Mesodermal cell (in vitro differentiated cells): ENCODE data around the gene CD70.
"Not testable (repeated sequence)": the region's sequence is repeated elsewhere in the genome, so short reads cannot be mapped to it uniquely, and the experiment has no call there.

Experiments
- H3K27ac ChIP-seq: 2 replicates; pipeline ENCODE4 v1.7.0; 2013; ENCODE audit warnings: mild to moderate bottlenecking, low read depth, low read length, moderate library complexity; ENCODE audit not compliant: severe bottlenecking
- H3K36me3 ChIP-seq: 2 replicates; pipeline ENCODE4 v1.7.1; 2013; ENCODE audit warnings: mild to moderate bottlenecking, low read length, moderate library complexity; ENCODE audit not compliant: control insufficient read depth, insufficient read depth
- H3K4me1 ChIP-seq: one replicate; pipeline ENCODE4 v1.7.1; 2013; ENCODE audit warnings: mild to moderate bottlenecking, low read length; ENCODE audit not compliant: insufficient read depth, control insufficient read depth, poor library complexity, severe bottlenecking
- H3K4me3 ChIP-seq: 2 replicates; pipeline ENCODE4 v1.7.0; 2013; ENCODE audit warnings: low read length, control low read depth, mild to moderate bottlenecking; ENCODE audit not compliant: insufficient read depth, poor library complexity, severe bottlenecking; ENCODE audit errors: extremely low read depth
- H3K9me3 ChIP-seq: 2 replicates; pipeline ENCODE4 v1.7.1; 2013; ENCODE audit warnings: mild to moderate bottlenecking, low read length, moderate library complexity; ENCODE audit not compliant: control insufficient read depth
- WGBS, 2 experiments: methylation state at CpG; one replicate each; pipeline ENCODE4 v1.1.5; 2013; ENCODE audit warnings: missing lambda C conversion rate in 2 of 2; ENCODE audit not compliant: insufficient coverage in 2 of 2; 5-methylcytosine and 5-hydroxymethylcytosine counted together

CD70 gene

GRCh38 chr19:6586056-6586455 is 4.9 kb downstream of the CD70 start:
- no peaks in the 10 kb centered on the region for H3K36me3 ChIP-seq
- no peak overlapping the region for H3K27ac ChIP-seq
- H3K9me3 ChIP-seq = no peaks in the 10 kb centered on the region
- 53 to 55% methylated on average over 11 to 14 of the region's 14 CpGs for WGBS, 2 experiments
- no peak overlapping the region for H3K4me3 ChIP-seq
- peaks cover 3% of the 10 kb centered on the region for H3K4me1 ChIP-seq

GRCh38 chr19:6582515-6583484 is 8.2 kb downstream of the CD70 start:
- not testable (repeated sequence) for H3K27ac ChIP-seq, H3K9me3 ChIP-seq, H3K4me3 ChIP-seq, H3K36me3 ChIP-seq, H3K4me1 ChIP-seq
- 83 to 85% methylated on average over 7 to 10 of the region's 16 CpGs for WGBS, 2 experiments

DNA sequence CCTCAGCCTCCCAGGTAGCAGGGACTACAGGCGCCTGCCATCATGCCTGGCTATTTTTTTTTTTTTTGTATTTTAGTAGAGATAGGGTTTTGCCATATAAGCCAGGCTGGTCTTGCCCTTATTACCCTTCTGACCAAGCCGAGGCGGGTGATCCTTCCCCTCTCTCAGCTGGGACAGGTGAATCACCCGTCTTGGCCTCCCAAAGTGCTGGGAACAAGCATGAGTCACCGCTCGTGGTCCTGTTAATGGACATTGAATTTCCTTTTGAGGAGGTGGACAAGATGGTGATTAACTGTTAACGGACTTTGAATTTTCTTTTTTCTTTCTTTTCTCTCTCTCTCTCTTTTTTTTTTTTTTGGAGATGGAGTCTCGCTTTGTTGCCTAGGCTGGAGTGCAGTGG is 10.6 kb downstream of the CD70 start:
- Histone ChIP-seq H3K27ac (no peak overlapping the region), H3K36me3 (no peaks in the 10 kb centered on the region), H3K4me3 (no peak overlapping the region), H3K4me1 (peaks cover 5% of the 10 kb centered on the region), H3K9me3 (peaks cover 10% of the 10 kb centered on the region)
- WGBS, 2 experiments = 64 to 100% methylated on average over 1 to 2 of the region's 8 CpGs

- H3K4me1 ChIP-seq = peaks cover 5% of the 10 kb centered on the region
- H3K9me3 ChIP-seq = peaks cover 10% of the 10 kb centered on the region
- WGBS, 2 experiments = 86 to 91% methylated on average over 4 to 7 of the region's 7 CpGs
- H3K27ac ChIP-seq = no peak overlapping the region
- H3K36me3 ChIP-seq = no peaks in the 10 kb centered on the region
- H3K4me3 ChIP-seq = no peak overlapping the region
These were observed 11.3 kb downstream of the CD70 start for GRCh38 chr19:6579450-6580178.

DNA sequence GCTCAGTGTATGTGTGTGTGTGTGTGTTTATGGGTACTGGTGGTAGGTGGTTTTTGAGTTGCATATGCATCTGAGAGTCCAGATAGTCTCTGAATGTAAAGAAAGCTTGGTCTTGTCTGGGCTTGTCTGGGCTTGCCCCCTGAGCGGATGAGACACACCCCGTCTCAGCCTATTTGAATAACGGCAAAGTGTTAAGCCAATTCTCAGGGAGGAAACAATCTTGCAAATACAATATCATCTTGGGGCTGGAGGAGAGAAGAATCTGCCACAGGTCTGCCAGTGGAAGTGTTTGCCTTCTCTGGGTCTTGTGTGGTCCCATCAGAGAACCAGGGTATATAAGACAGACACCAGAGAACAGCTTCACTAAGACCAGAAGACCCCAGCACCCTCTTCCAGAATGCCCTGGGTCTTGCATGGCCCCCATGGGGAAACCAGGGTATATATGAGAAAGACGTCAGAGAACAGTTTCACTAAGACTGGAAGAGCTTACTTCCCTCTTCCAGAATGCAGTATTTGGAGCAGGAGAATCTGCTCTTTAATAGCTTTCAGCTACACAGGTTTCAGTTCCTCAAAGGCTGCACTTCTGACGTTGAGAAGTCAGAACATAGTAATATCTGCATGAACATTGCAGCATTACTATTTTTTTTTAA is 13.3 kb downstream of the CD70 start:
- no peaks in the 10 kb centered on the region for H3K36me3 ChIP-seq
- WGBS, 2 experiments = 83 to 88% methylated on average over 2 to 4 of the region's 5 CpGs
- no peak overlapping the region for H3K4me3 ChIP-seq
- H3K27ac ChIP-seq = no peak overlapping the region
- H3K4me1 ChIP-seq = peaks cover 5% of the 10 kb centered on the region
- peaks cover 10% of the 10 kb centered on the region for H3K9me3 ChIP-seq

DNA sequence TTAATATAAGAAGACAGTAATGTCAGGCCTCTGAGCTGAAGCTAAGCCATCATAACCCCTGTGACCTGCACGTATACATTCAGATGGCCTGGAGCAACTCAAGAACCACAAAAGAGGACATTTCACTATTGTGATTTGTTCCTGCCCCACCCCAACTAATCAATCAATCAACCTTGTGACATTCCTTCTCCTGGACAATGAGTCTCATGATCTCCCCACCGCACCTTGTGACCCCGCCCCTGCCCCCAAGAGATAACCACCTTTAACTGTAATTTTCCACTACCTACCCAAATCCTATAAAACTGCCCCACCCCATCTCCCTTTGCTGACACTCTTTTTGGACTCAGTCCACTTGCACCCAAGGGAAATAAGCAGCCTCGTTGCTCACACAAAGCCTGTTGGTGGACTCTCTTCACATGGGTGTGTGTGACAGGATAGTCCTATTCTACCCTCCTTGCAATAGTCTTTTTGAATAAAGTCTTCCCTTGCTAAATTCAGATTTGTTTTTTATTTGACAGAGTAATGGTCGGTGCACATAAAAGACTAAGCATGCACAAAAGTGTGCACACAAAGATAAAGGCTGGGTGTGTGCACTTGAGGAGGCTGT is 14.0 kb downstream of the CD70 start:
- 84 to 100% methylated on average over 1 to 5 of the region's 5 CpGs for WGBS, 2 experiments
- H3K9me3 ChIP-seq = peaks cover 10% of the 10 kb centered on the region
- no peak overlapping the region for H3K4me3 ChIP-seq
- no peak overlapping the region for H3K27ac ChIP-seq
- H3K4me1 ChIP-seq = peaks cover 5% of the 10 kb centered on the region
- H3K36me3 ChIP-seq = no peaks in the 10 kb centered on the region

- H3K36me3 ChIP-seq = no peaks in the 10 kb centered on the region
- peaks cover 5% of the 10 kb centered on the region for H3K4me1 ChIP-seq
- 50 to 67% methylated on average over 1 of the region's 1 CpG for WGBS, 2 experiments
- no peak overlapping the region for H3K4me3 ChIP-seq
- peaks cover 8% of the 10 kb centered on the region for H3K9me3 ChIP-seq
- no peak overlapping the region for H3K27ac ChIP-seq
These were observed 17.6 kb downstream of the CD70 start for GRCh38 chr19:6573350-6573749.

DNA sequence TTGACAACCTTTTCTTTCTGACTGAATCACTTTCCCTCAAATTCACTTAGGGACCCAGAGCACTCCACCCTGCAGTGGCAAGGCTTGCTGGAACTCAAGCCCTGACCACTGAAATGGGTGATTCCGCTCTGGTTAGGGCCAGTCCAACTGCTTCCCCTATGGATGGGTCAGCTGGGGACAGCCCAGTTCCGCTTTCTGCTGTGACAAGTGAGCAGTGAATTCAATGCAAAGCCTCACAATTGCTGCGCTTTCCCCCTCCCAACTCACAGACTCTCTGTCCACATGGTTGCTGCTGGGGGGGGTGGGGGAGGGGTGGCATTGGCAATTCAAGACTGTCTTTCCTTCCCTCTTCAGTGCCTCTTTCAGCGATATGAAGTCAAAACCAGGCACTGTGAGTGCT is 18.7 kb downstream of the CD70 start:
- Histone ChIP-seq H3K9me3 (no peaks in the 10 kb centered on the region), H3K4me3 (no peak overlapping the region), H3K27ac (no peak overlapping the region), H3K4me1 (peaks cover 1% of the 10 kb centered on the region), H3K36me3 (no peaks in the 10 kb centered on the region)
- 83 to 88% methylated on average over 1 to 2 of the region's 4 CpGs for WGBS, 2 experiments

DNA sequence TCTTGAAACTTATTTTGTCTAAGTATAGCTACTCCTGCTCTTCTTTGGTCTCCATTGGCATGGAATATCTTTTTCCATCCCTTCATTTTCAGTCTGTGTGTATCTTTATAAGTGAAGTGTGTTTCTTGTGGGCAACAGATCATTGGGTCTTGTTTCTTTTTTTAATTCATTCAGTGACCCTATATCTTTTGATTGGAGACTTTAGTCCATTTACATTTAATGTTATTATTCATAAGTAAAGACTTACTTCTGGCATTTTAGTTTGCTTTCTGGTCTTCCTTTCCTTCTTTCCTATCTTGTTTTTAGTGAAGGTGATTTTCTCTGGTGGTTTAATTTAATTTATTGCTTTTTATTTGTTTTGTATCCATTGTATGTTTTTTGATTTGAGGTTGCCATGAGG is 19.8 kb downstream of the CD70 start:
- no peaks in the 10 kb centered on the region for H3K4me1 ChIP-seq
- no peak overlapping the region for H3K4me3 ChIP-seq
- no peak overlapping the region for H3K27ac ChIP-seq
- no peaks in the 10 kb centered on the region for H3K9me3 ChIP-seq
- no peaks in the 10 kb centered on the region for H3K36me3 ChIP-seq

- Histone ChIP-seq H3K9me3 (no peaks in the 10 kb centered on the region), H3K27ac (no peak overlapping the region), H3K4me3 (no peak overlapping the region), H3K36me3 (no peaks in the 10 kb centered on the region), H3K4me1 (no peaks in the 10 kb centered on the region)
- 86 to 92% methylated on average over 1 of the region's 3 CpGs for WGBS, 2 experiments
These were observed 20.2 kb downstream of the CD70 start for GRCh38 chr19:6570764-6571163.
